GM18873 (cell line): ENCODE measurements around the gene ALG3.

Source experiments
- ATAC-seq: cut with Tn5 transposase; IDR thresholded peaks from one replicate; pipeline ENCODE4 v1.9.1; 2021; ENCODE audit warnings: mild to moderate bottlenecking, moderate library complexity, moderate number of reproducible peaks; ENCODE audit not compliant: unreplicated experiment, low FRiP score

ALG3 gene

GRCh38 chr3:184236636-184237035 lies 12.1 kb downstream of the ALG3 start:
- no peak for ATAC-seq

- ATAC-seq, result no peak
These were observed 12.7 kb downstream of the ALG3 start for GRCh38 chr3:184236033-184236410.

- no peak for ATAC-seq
These were observed 13.3 kb downstream of the ALG3 start for GRCh38 chr3:184235381-184236032.

- no peak for ATAC-seq
These were observed 13.9 kb downstream of the ALG3 start for GRCh38 chr3:184234671-184235380.

GRCh38 chr3:184234224-184234623 lies 14.5 kb downstream of the ALG3 start:
- no peak for ATAC-seq

- ATAC-seq, result no peak
These were observed 15.5 kb downstream of the ALG3 start for GRCh38 chr3:184233127-184233843.

GRCh38 chr3:184231671-184232070 lies 17.1 kb downstream of the ALG3 start:
- no peak for ATAC-seq

- no peak for ATAC-seq
These were observed 17.9 kb downstream of the ALG3 start for GRCh38 chr3:184230603-184231528.

GRCh38 chr3:184230081-184230602 lies 18.6 kb downstream of the ALG3 start:
- ATAC-seq, result no peak

GRCh38 chr3:184229394-184230080 lies 19.2 kb downstream of the ALG3 start, which contains the start of gene VWA5B2:
VWA5B2 (plus strand) TSS chr3:184229585; CDS start chr3:184230529, 944 bp downstream.
- no peak for ATAC-seq

- no peak for ATAC-seq
These were observed 20.2 kb downstream of the ALG3 start for GRCh38 chr3:184228376-184229137.

- ATAC-seq, result no peak
These were observed 21.3 kb downstream of the ALG3 start for GRCh38 chr3:184227481-184227935.

- ATAC-seq, result no peak
These were observed 24.8 kb downstream of the ALG3 start for GRCh38 chr3:184223946-184224345.

GRCh38 chr3:184222521-184222920 lies 26.2 kb downstream of the ALG3 start:
- ATAC-seq, result no peak

GRCh38 chr3:184218814-184219213 lies 29.9 kb downstream of the ALG3 start:
- no peak for ATAC-seq

- no peak for ATAC-seq
These were observed 37.0 kb downstream of the ALG3 start for GRCh38 chr3:184211718-184212117.

GRCh38 chr3:184211297-184211696 lies 37.5 kb downstream of the ALG3 start:
- no peak for ATAC-seq

- no peak for ATAC-seq
These were observed 39.4 kb downstream of the ALG3 start for GRCh38 chr3:184209146-184209923.
